ENCODE measurements around the gene SLC2A10.
A peak's percentile ranks its signal among the peaks of the same experiment; 100 is the strongest.

The SLC2A10 gene

DNA sequence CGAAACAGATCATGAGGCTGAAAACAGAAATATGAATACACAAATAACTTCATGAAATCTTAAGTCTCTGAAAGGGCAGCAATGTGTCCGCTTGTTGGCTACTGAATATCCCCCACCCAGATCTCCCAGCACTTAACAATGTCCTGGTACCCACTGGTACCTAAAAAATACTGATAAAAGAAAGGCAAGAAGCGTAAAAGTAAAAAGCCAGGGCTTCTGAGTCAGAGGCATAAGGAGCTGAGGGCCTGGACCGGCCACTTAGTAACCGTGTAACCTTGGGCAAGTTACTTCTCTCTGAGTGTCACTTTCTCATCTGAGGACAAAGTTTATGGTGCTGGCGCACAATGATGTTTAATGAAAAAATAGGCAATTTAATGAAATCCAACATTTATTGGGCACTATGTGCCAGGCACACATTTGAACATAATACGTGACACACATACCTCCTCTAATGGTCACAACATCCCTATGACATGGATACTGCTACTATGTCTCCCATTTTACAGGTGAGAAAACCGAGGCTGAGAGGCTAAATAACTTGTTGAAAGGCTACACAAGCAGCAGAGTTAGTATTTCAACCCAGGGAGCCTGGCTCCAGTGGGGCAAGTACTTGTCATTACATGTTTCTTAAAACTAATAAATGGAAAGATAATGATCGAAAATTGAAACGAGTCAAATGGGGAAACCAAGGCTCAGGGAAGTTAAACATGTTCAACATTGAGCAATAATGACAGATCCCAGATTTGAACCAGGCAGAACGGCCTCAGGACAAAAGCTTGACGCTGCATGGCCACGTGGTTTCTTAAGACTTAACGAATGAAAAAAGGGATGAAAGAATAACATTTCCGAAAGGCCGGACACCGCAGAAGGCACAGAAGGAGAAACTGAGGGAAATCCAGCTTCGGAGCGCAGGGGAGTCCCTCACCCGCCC, 21.0 kb upstream of the SLC2A10 start:
- H3K4me3 ChIP-seq (ENCODE audit: low read depth, low read length) = peak overlapping the region; percentile 61
- DNase-seq (ENCODE audit: low read depth) = no peak
- TF ChIP-seq, protein P1, sequence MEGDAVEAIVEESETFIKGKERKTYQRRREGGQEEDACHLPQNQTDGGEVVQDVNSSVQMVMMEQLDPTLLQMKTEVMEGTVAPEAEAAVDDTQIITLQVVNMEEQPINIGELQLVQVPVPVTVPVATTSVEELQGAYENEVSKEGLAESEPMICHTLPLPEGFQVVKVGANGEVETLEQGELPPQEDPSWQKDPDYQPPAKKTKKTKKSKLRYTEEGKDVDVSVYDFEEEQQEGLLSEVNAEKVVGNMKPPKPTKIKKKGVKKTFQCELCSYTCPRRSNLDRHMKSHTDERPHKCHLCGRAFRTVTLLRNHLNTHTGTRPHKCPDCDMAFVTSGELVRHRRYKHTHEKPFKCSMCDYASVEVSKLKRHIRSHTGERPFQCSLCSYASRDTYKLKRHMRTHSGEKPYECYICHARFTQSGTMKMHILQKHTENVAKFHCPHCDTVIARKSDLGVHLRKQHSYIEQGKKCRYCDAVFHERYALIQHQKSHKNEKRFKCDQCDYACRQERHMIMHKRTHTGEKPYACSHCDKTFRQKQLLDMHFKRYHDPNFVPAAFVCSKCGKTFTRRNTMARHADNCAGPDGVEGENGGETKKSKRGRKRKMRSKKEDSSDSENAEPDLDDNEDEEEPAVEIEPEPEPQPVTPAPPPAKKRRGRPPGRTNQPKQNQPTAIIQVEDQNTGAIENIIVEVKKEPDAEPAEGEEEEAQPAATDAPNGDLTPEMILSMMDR (IDR thresholded peaks at IDR 0.05; ENCODE audit: low read depth, low read length, missing control alignments) = no peak
- in situ Hi-C loops (cut with HindIII; ENCODE audit: low sequenced_read_pairs) = no loop called here

DNA sequence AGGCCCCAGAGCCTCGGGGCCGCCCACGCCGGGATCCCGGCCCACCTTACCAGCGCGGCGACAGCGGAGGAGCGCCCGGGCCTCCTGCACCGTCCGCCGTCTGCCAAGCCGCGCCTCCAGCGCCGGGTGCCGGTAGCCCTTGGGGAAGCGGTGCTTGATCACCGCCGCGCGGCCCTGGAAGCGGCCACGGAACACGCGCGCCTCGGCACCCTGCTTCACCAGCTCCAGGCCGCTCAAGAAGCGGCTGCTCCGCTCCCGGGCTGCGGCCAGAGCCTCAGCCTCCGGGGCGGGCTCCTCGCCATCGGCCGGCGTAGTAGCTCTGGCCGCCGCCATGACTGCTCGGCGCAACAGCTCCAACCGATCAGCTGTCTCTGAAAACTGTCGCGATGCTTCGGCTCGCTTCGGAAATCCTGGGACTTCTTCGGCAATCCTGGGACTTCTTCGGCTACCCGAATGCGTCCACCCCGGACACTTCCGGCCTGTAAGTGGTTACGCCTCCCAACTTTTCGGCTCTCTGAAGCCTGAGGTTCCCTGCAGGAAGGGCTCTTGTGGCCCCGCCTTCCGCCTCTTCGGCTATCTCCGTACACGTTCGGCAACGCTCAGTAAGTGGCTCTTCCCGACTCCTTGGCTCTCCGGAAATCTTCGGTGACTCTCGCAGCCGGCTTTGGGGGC, 20.2 kb upstream of the SLC2A10 start, which contains the start of gene TP53RK:
Gene TP53RK, minus strand, starts transcription at position 363 of the 672 bp plus-strand sequence. Its CDS starts 30 bp downstream, at position 333.
- DNase-seq (ENCODE audit: low read depth) = peak; percentile 100
- in situ Hi-C loops (cut with HindIII; ENCODE audit: low sequenced_read_pairs) = no loop called here
- TF ChIP-seq, protein P1 (IDR thresholded peaks at IDR 0.05; ENCODE audit: low read depth, low read length, missing control alignments) = peak; percentile 29
- peak within 1 kb of the TSS; percentile 61 for H3K4me3 ChIP-seq (ENCODE audit: low read depth, low read length)

DNA sequence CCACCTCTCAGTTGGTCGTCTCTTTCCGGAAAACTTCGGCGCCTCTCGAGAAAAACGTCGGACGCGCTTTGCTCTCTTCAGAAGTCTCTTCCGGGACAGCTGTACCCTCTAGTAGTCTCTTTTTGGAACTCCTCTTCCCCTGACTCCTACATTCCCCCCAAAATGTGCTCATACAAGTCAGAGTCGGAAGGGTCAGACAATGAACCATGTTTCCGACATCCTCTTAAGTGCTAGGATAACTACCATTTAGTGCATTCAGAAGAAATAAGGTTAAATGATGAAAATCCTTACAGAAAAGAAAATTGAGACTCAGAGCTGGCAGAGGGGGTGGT, 19.7 kb upstream of the SLC2A10 start:
- H3K4me3 ChIP-seq (ENCODE audit: low read depth, low read length) = peak overlapping the region; percentile 61
- TF ChIP-seq, protein P1 (IDR thresholded peaks at IDR 0.05; ENCODE audit: low read depth, low read length, missing control alignments) = no peak
- in situ Hi-C loops (cut with HindIII; ENCODE audit: low sequenced_read_pairs) = no loop called here
- no peak for DNase-seq (ENCODE audit: low read depth)

DNA sequence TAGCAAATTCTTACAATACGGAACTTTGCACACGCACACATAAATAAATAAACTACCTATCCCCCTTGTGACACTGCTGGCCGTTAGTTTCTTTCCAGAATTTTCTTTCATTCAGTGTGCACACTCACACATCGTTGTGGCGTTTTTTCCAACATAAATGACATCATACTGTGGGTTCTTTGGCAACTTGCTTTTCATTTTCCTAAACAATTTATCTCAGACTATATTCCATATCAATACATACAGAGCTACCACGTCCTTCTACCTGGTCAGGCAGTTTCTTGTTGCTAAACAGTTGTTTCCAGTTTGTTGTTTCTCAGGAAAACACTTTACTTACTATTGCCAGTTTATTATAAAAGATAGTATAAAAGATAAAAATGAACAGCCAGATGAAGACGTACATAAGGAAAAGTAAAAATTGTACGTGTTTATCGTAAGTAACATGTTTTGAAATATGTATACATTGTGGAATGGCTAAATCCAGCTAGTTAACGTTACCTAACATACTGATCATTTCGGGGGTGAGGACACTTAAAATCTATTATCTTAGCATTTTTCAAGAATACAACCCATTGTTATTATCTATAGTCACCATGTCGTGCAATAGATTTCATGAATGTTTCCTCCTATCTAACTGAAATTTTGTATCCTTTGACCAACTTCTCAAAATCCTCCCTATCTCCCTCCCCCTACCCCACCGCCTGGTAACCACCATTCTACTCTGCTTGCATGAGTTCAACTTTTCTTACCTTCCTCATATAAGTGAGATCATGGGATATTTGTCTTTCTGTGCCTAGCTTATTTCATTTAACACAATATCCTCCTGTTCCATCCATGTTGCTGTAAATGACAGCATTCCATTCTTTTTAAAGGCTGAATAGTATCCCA, 19.0 kb upstream of the SLC2A10 start:
- in situ Hi-C loops (cut with HindIII; ENCODE audit: low sequenced_read_pairs) = no loop called here
- peak overlapping the region; percentile 61 for H3K4me3 ChIP-seq (ENCODE audit: low read depth, low read length)
- no peak for DNase-seq (ENCODE audit: low read depth)
- TF ChIP-seq, protein P1 (IDR thresholded peaks at IDR 0.05; ENCODE audit: low read depth, low read length, missing control alignments) = no peak

DNA sequence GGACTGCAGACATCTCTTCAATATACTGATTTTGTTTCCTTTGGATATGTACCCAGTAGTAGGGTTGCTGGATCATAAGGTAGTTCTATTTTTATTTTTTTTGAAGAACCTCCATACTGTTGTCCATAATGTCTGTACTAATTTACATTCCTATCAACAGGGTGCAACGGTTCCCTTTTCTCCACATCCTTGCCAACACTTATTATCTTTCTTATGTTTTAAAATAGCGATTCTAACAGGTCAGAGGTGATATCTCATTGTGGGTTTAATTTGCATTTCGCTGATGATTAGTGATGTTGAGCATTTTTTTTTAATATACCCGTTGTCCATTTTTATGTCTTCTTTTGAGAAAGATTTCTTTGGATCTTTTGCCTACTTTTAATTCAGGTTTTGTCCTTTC, 18.3 kb upstream of the SLC2A10 start:
- in situ Hi-C loops (cut with HindIII; ENCODE audit: low sequenced_read_pairs) = no loop called here
- H3K4me3 ChIP-seq (ENCODE audit: low read depth, low read length) = no peak overlapping the region
- TF ChIP-seq, protein P1 (IDR thresholded peaks at IDR 0.05; ENCODE audit: low read depth, low read length, missing control alignments) = no peak
- no peak for DNase-seq (ENCODE audit: low read depth)

DNA sequence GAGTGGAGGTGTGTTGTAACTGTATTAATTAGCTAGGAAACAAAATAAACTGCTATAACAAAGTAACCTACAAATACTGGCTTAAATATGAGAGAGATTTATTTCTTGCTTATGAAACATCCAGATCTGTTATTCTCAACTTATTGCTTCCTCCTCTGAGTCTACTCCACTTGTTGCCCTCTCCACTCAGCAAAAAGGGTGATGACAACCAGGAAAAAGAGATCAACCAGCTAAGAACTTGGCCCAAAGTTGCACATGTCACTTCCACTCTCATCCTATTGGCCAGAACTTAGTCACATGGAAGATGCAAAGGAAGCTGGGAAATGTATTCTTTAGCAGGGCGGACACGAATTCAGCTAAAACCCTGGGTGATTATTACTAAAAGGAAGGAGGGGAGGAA, 15.0 kb upstream of the SLC2A10 start:
- TF ChIP-seq, protein P1 (IDR thresholded peaks at IDR 0.05; ENCODE audit: low read depth, low read length, missing control alignments) = no peak
- no peak overlapping the region for H3K4me3 ChIP-seq (ENCODE audit: low read depth, low read length)
- no peak for DNase-seq (ENCODE audit: low read depth)
- in situ Hi-C loops (cut with HindIII; ENCODE audit: low sequenced_read_pairs) = no loop called here

Data from astrocyte of the cerebellum (primary cell).